K562 (cell line): ENCODE results near the gene MIDN. TPM values are rescaled to one million over a fixed set of nuclear protein-coding genes. Genes with fewer than 3 reads are reported as not detected.

Source experiments
- ARID1B ChIP-seq: fragments of 450-650 bp; IDR thresholded peaks from 2 replicates; pipeline ENCODE4 v1.6.1; 2016; ENCODE audit warnings: antibody characterized with exemption, mild to moderate bottlenecking, inconsistent platforms
- BCLAF1 ChIP-seq, 2 experiments: fragments of 450-650 bp in 1 of 2; IDR thresholded peaks; 2 replicates each; pipeline ENCODE4 v1.6.1; 2011 to 2017; ENCODE audit warnings: low read depth in 2 of 2, antibody characterized with exemption in 1 of 2, borderline replicate concordance in 1 of 2, low read length in 1 of 2, mild to moderate bottlenecking in 1 of 2, mixed read lengths in 1 of 2; ENCODE audit not compliant: control insufficient read depth in 1 of 2
- FOXA1 ChIP-seq: fragments of 450-650 bp; IDR thresholded peaks from 2 replicates; pipeline ENCODE4 v1.6.1; 2016; ENCODE audit warnings: mild to moderate bottlenecking, borderline replicate concordance
- FOXJ2 ChIP-seq: fragments of 200-800 bp; sonication (Bioruptor generic); IDR thresholded peaks from 2 replicates; pipeline ENCODE4 v1.6.1; 2016; ENCODE audit warnings: missing genetic modification characterization, missing compliant biosample characterization
- FOXM1 ChIP-seq, 2 experiments: fragments of 450-650 bp in 1 of 2; sonication (generic) in 1 of 2; formaldehyde crosslinking in 1 of 2; IDR thresholded peaks; 2 replicates each; pipeline versions ENCODE4 v1.6.1 to v1.9.0; 2017 to 2022; ENCODE audit warnings: low read depth in 2 of 2, mild to moderate bottlenecking in 2 of 2, missing genetic modification reagents in 1 of 2, moderate library complexity in 1 of 2
- HNRNPH1 ChIP-seq: fragments of 200-400 bp; formaldehyde crosslinking; optimal IDR thresholded peaks from 2 replicates; pipeline ENCODE3; 2017; ENCODE audit warnings: low read depth, mild to moderate bottlenecking, low read length, moderate library complexity
- MNT ChIP-seq, 2 experiments: fragments of 450-650 bp; conservative IDR thresholded peaks; 2 replicates each; pipeline ENCODE4 v1.6.1; 2017; ENCODE audit warnings: mild to moderate bottlenecking in 2 of 2, moderate library complexity in 2 of 2
- NBN ChIP-seq: fragments of 450-650 bp; IDR thresholded peaks from 2 replicates; pipeline ENCODE4 v1.6.1; 2016; ENCODE audit warnings: low read depth, mild to moderate bottlenecking
- PML ChIP-seq: IDR thresholded peaks from 2 replicates; pipeline ENCODE4 v1.6.1; 2012; ENCODE audit warnings: low read length, inconsistent platforms
- RB1 ChIP-seq: fragments of 450-650 bp; IDR thresholded peaks from 2 replicates; pipeline ENCODE4 v1.6.1; 2017; ENCODE audit warnings: low read depth, mild to moderate bottlenecking
- SNAPC5 ChIP-seq: fragments of 250-450 bp; sonication (Bioruptor Pico); IDR thresholded peaks from 2 replicates; pipeline ENCODE4 v1.8.0; 2021; ENCODE audit warnings: moderate library complexity, mild to moderate bottlenecking, inconsistent platforms
- TAF9B ChIP-seq: fragments of 450-650 bp; IDR thresholded peaks from 2 replicates; pipeline ENCODE4 v1.6.1; 2018; ENCODE audit warnings: mild to moderate bottlenecking; ENCODE audit not compliant: partially characterized antibody
- ZKSCAN1 ChIP-seq: fragments of 150-350 bp; IDR thresholded peaks from 2 replicates; pipeline ENCODE4 v1.6.1; 2016; ENCODE audit warnings: low read depth, low read length
- ZNF174 ChIP-seq: fragments of 250-450 bp; sonication (Bioruptor Pico); IDR thresholded peaks from 2 replicates; pipeline ENCODE4 v1.4.0; 2020; ENCODE audit warnings: mild to moderate bottlenecking
- ZNF707 ChIP-seq: fragments of 250-450 bp; sonication (Bioruptor Pico); conservative IDR thresholded peaks from 2 replicates; pipeline ENCODE4 v1.8.0; 2022; ENCODE audit warnings: inconsistent platforms, mild to moderate bottlenecking, moderate library complexity
- ZNF778 ChIP-seq: fragments of 450-650 bp; formaldehyde crosslinking; IDR thresholded peaks from 2 replicates; pipeline ENCODE4 v1.4.0; 2020; ENCODE audit warnings: mild to moderate bottlenecking, moderate library complexity
- polyA plus RNA-seq, 8 experiments: library from polyadenylated mRNA; depleted of rRNA in 4 of 8; stranded (reverse) in 5 of 8; unstranded in 3 of 8; fragments of >200 nt; fragmentation: Nextera tagmentation in 2 of 8; fragmentation: Illumina TruSeq in 1 of 8; extraction: Ambion mirVana in 2 of 8; extraction: Trizol in 1 of 8; gene quantifications; 2 replicates each; pipeline versions ENCODE4 v1.2.1 to v1.2.3, GENCODE V29; 2011 to 2014; ENCODE audit warnings: inconsistent platforms in 1 of 8, missing spikeins in 1 of 8
- total RNA-seq, 7 experiments: library from RNA; depleted of rRNA in 6 of 7; stranded (reverse); fragments of >200 nt in 6 of 7; fragmentation: Illumina TruSeq in 2 of 7; extraction: Trizol in 2 of 7; gene quantifications; 2 replicates each; pipeline versions ENCODE4 v1.2.1 to v1.2.3, GENCODE V29; 2011 to 2021; ENCODE audit warnings: low replicate concordance in 1 of 7
- TF ChIP-seq, protein P1 (sequence below): sonication (generic); formaldehyde crosslinking; IDR thresholded peaks from 2 replicates; pipeline ENCODE4 v1.8.0; 2022; ENCODE audit warnings: mild to moderate bottlenecking, missing genetic modification reagents
- TF ChIP-seq, protein P2 (sequence below): fragments of 250-450 bp; sonication (Bioruptor Pico); IDR thresholded peaks from 2 replicates; pipeline ENCODE4 v1.4.0; 2020
- TF ChIP-seq, protein P3 (sequence below): fragments of 250-450 bp; sonication (Bioruptor Pico); IDR thresholded peaks from 2 replicates; pipeline ENCODE4 v1.8.0; 2022; ENCODE audit warnings: inconsistent platforms, mild to moderate bottlenecking, moderate library complexity, borderline replicate concordance

Gene MIDN
- total and polyA plus RNA-seq, 9 of the 15 experiments (the other 6 are each of a cell fraction or from before 2014, with no cell fraction given): 0.17 to 120 (median 10.1) TPM

DNA sequence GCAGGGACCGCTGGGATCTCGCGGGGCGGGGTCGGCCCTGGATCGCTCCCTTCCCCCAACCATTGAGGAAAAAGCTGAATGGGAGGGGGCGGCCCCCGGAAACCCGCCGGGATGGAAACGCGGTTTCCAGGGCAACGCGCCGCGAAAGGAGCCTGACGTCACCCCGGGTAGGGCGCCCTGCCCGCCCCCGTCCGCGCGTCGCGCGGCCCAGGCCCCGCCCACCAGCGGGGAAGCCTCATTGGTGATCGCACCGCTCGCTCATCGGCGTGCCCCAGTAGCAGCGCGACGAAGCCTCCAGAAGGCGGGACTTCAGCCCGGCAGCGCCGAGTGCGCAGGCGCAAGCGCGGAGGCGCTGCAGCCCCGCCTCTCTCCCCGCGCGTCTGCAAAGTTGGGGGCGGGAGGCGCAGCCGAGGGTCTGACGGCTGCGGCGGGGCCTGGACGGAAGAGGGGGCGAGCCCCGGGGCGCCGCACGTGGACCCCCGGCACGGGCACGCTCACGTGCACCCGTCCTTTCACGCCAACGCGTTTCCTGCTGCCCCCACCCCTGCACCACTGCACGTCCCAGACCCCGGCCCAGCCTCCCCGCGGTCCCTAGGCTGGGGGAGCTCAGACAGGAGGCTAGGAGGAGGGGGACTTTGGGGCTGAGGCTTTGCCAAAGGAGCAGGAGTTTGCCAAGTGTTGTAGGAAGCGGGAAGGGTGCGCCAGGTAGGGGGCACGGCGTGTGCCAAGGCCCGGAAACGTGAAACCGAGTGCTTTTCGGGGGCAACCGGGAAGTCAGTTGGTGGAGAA lies 12.6 kb downstream of the MIDN start (continued):
- TF ChIP-seq ZKSCAN1 (no peak), BCLAF1 (IDR thresholded peaks at IDR 0.05; ENCODE audit: borderline replicate concordance in 1 of 2, control insufficient read depth in 1 of 2, low read depth in 2 of 2, low read length in 1 of 2) (no peak), PML (0 out of 2 replicates have a peak, but pooled peaks have one; percentile 15), ZNF778 (CRISPR knock-in tag) (no peak), FOXM1 (IDR thresholded peaks at IDR 0.05; ENCODE audit: low read depth) (no peak), FOXM1 (CRISPR knock-in tag; IDR thresholded peaks at IDR 0.05; ENCODE audit: low read depth) (no peak), ARID1B (no peak), FOXA1 (no peak), ZNF174 (no peak), HNRNPH1 (no peak), RB1 (no peak; the same call in none of the 2 replicates), NBN (no peak), ZNF707 (CRISPR knock-in tag) (no peak), FOXJ2 (tag) (0 out of 2 replicates have a peak, but pooled peaks have one; percentile 41), TAF9B (no peak), SNAPC5 (CRISPR knock-in tag) (no peak), MNT (conservative IDR thresholded peaks at IDR 0.05) (peak; percentile 30 to 69; a peak in 3 of 4 replicates)
- TF ChIP-seq, protein P1, sequence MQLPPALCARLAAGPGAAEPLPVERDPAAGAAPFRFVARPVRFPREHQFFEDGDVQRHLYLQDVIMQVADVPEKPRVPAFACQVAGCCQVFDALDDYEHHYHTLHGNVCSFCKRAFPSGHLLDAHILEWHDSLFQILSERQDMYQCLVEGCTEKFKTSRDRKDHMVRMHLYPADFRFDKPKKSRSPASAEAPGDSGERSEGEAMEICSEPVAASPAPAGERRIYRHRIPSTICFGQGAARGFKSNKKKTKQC (CRISPR knock-in tag): 0 out of 2 replicates have a peak, but pooled peaks have one; percentile 44
- TF ChIP-seq, protein P2, sequence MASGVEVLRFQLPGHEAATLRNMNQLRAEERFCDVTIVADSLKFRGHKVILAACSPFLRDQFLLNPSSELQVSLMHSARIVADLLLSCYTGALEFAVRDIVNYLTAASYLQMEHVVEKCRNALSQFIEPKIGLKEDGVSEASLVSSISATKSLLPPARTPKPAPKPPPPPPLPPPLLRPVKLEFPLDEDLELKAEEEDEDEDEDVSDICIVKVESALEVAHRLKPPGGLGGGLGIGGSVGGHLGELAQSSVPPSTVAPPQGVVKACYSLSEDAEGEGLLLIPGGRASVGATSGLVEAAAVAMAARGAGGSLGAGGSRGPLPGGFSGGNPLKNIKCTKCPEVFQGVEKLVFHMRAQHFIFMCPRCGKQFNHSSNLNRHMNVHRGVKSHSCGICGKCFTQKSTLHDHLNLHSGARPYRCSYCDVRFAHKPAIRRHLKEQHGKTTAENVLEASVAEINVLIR (CRISPR knock-in tag): peak; percentile 66
- TF ChIP-seq, protein P3, sequence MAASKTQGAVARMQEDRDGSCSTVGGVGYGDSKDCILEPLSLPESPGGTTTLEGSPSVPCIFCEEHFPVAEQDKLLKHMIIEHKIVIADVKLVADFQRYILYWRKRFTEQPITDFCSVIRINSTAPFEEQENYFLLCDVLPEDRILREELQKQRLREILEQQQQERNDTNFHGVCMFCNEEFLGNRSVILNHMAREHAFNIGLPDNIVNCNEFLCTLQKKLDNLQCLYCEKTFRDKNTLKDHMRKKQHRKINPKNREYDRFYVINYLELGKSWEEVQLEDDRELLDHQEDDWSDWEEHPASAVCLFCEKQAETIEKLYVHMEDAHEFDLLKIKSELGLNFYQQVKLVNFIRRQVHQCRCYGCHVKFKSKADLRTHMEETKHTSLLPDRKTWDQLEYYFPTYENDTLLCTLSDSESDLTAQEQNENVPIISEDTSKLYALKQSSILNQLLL (CRISPR knock-in tag): no peak
